NCI-H524 treated with DMSO at 0.1 percent for 48 hours (cell line): ENCODE measurements around the gene HEBP2.
"Not testable (repeated sequence)": the region's sequence is repeated elsewhere in the genome, so short reads cannot be mapped to it uniquely, and the experiment has no call there.

Source experiments
- DNase-seq: peaks from one replicate; lab custom pipeline; 2025; lab: John Stamatoyannopoulos, UW

Gene HEBP2

GRCh38 chr6:138403801-138404665 is at the start of gene HEBP2:
Gene HEBP2 (plus strand): TSS chr6:138404223. CDS start chr6:138404496, 273 bp downstream.
- DNase-seq, result peak; percentile 89

GRCh38 chr6:138357928-138358327 is 46.1 kb upstream of the HEBP2 start:
- DNase-seq, result no peak

GRCh38 chr6:138368684-138369083 is 35.3 kb upstream of the HEBP2 start:
- DNase-seq, result not testable (repeated sequence)

- no peak for DNase-seq
Measured at GRCh38 chr6:138370631-138371451, 33.2 kb upstream of the HEBP2 start.

- DNase-seq, result no peak
Measured at GRCh38 chr6:138371452-138371711, 32.6 kb upstream of the HEBP2 start.

- no peak for DNase-seq
Measured at GRCh38 chr6:138371720-138372119, 32.3 kb upstream of the HEBP2 start.

- no peak for DNase-seq
Measured at GRCh38 chr6:138372711-138373463, 31.1 kb upstream of the HEBP2 start.

GRCh38 chr6:138374230-138374629 is 29.8 kb upstream of the HEBP2 start:
- no peak for DNase-seq

- DNase-seq, result no peak
Measured at GRCh38 chr6:138374815-138375214, 29.2 kb upstream of the HEBP2 start.

- DNase-seq, result no peak
Measured at GRCh38 chr6:138377042-138377441, 27.0 kb upstream of the HEBP2 start.

GRCh38 chr6:138377844-138378243 is 26.2 kb upstream of the HEBP2 start, which contains the start of gene SMIM28:
Gene SMIM28 (plus strand): TSS chr6:138377905. CDS start chr6:138378073, 168 bp downstream.
- no peak for DNase-seq

- no peak for DNase-seq
Measured at GRCh38 chr6:138378463-138378862, 25.6 kb upstream of the HEBP2 start.

- no peak for DNase-seq
Measured at GRCh38 chr6:138382498-138383265, 21.3 kb upstream of the HEBP2 start.

- DNase-seq, result peak; percentile 91
Measured at GRCh38 chr6:138383776-138384175, 20.2 kb upstream of the HEBP2 start.

GRCh38 chr6:138386897-138387296 is 17.1 kb upstream of the HEBP2 start:
- no peak for DNase-seq

- no peak for DNase-seq
Measured at GRCh38 chr6:138387577-138388368, 16.2 kb upstream of the HEBP2 start.

GRCh38 chr6:138389551-138389950 is 14.5 kb upstream of the HEBP2 start:
- no peak for DNase-seq

GRCh38 chr6:138393871-138394783 is 9.9 kb upstream of the HEBP2 start:
- no peak for DNase-seq

GRCh38 chr6:138396709-138397108 is 7.3 kb upstream of the HEBP2 start:
- no peak for DNase-seq
